RWPE1 (cell line): ENCODE measurements around the gene TMEM176B.

ENCODE experiments used
- CTCF ChIA-PET: fragments of 350-600 bp; sonication (Branson Sonifier 250); formaldehyde crosslinking; extraction: SDS; loops from one replicate; lab custom pipeline; 2021; lab: Yijun Ruan, JAX
- POLR2A ChIA-PET: fragments of 400-600 bp; formaldehyde crosslinking; extraction: SDS; loops from one replicate; lab custom pipeline; 2020; ENCODE audit warnings: antibody characterized with exemption; ENCODE audit not compliant: low non-redundant PET; lab: Yijun Ruan, JAX
- DNase-seq: peaks from one replicate; pipeline ENCODE4 v3.0.0; 2012; ENCODE audit warnings: low spot score
- H3K27ac ChIP-seq: fragments of 450-650 bp; 2 replicates; pipeline ENCODE4 v1.5.1; 2017
- CTCF ChIP-seq: fragments of 450-650 bp; conservative IDR thresholded peaks from 2 replicates; pipeline ENCODE4 v1.5.1; 2017; ENCODE audit warnings: low read depth, mild to moderate bottlenecking

TMEM176B gene

GRCh38 chr7:150831851-150832250, 31.7 kb upstream of the TMEM176B start:
- no peak for TF ChIP-seq CTCF
- DNase-seq: no peak
- H3K27ac ChIP-seq: no peak overlapping the region
- ChIA-PET CTCF (no interaction called here), POLR2A (no interaction called here)

GRCh38 chr7:150830937-150831336, 30.8 kb upstream of the TMEM176B start:
- DNase-seq: no peak
- H3K27ac ChIP-seq: no peak overlapping the region
- CTCF ChIA-PET: no interaction called here
- no peak for TF ChIP-seq CTCF
- POLR2A ChIA-PET: no interaction called here

- no peak overlapping the region for H3K27ac ChIP-seq
- DNase-seq: no peak
- ChIA-PET POLR2A (no interaction called here), CTCF (interaction anchor here (0.6 kb wide), 1 partner anchor 1076 kb away, joined by 3 read pairs; no protein-coding TSS in a partner anchor)
- TF ChIP-seq CTCF: no peak
Observed at GRCh38 chr7:150829426-150829825, 29.3 kb upstream of the TMEM176B start.

DNA sequence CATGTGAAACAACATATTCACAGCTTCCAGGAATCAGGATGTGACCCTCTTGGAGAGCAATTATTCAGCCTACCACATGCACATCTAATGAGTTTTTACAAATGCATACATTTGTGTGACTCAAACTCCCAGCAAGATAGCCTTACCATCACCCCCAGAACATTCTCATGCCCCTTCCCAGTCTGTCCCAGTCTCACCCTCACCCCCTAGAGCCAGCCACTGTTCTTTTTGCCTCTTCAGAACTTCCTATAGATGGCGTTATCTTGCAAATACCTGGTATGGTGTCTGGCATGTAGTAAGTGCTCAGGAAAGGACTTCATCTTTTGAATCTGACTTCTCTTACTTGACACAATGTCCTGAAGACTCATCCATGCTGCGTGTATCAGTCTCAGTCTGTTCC, 28.2 kb upstream of the TMEM176B start:
- CTCF ChIA-PET: no interaction called here
- POLR2A ChIA-PET: no interaction called here
- no peak for DNase-seq

DNA sequence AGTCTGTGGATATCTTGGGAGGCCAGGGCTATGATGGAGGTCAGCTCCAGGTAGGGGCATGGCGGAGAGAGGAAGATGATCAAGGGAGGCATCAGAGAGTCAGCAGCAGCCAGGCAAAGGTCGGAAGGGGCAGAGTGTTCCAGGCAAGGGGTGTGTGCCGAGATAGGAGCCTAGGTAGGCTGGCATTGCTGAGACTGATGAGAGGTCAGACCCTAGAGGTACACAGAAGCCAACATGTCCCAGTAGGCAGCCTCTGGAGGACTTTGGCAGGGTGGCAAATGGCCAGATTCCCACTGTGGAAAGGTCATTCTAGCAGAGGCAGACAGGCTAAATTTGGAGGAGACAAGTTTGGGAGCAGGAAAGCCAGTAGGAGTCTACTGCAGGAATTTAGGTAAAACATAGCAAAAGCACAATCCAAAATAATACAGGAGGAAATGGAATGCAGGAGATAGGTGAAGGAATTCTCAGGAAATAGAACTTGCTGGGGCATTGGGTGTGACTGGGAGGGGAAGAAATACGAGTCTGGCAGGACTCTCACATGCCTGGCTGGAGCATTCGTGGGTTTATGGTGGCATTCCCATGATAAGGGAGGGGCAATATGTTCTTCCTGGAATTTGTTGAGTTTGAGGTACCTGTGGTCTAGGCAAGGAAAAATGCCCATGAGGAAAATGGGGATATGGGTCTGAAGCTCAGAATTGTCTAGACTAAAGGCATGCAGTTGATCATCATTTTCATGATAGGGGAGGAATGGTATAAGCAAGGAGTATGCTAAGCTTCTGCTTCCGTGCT, 26.1 kb upstream of the TMEM176B start:
- ChIA-PET POLR2A (no interaction called here), CTCF (no interaction called here)
- no peak for TF ChIP-seq CTCF
- no peak overlapping the region for H3K27ac ChIP-seq
- DNase-seq: no peak

More for the DNA sequence above, 28.2 kb upstream of the TMEM176B start:
- no peak for TF ChIP-seq CTCF
- H3K27ac ChIP-seq: no peak overlapping the region

DNA sequence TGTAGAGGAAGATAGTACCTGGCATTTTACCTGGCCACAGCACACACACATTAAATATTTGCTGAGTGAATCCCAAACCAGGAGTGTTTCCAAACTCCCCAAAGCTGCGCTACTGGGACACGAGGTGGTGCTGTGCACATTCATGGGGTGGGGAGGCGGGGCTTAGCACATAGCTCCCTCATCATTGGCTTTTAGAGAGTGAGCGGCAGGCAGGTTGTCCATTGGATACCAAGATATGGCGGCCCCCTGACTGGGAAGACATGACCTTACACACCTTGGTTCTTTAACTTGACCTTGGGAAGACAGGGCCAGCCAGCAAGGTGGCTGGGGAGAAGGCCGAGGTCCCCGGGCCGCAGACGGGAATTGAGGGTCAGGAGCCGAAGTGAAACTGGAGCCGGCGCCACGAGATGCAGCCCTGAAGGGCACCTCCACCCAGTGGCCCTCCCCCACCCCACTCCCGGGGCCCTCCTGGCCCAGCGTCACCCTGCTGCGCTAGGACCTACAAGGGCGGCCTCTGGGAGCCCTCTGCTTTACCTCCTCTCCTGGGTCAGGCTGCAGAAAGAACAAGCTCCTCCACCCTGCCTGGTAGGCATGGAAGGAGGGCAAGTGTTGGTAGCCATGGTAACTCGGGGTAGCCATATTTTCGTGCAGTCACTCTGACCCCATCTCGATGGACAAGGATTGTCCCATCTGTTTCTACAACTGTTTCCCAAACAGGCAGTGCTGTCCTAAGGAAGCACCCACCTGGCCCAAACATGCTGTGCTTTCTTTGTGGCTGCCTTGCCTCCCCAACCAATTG, 24.4 kb upstream of the TMEM176B start:
- CTCF ChIA-PET: no interaction called here
- POLR2A ChIA-PET: no interaction called here
- DNase-seq: no peak
- TF ChIP-seq CTCF: no peak
- H3K27ac ChIP-seq: no peak overlapping the region
